CD4-positive, alpha-beta T cell (primary cell): ENCODE measurements around the gene FNDC10. TPM values are rescaled to one million over a fixed set of nuclear protein-coding genes. Genes with fewer than 3 reads are reported as not detected.

ENCODE experiments used
- ATAC-seq: fragments of 200-7000 bp; cut with Tn5 transposase; one replicate; pipeline ENCODE4 v1.10.0; 2022; ENCODE audit warnings: mild to moderate bottlenecking; ENCODE audit not compliant: poor library complexity
- CTCF ChIA-PET: fragments of 350-600 bp; sonication (Branson Sonifier 250); formaldehyde crosslinking; loops from one replicate; lab custom pipeline; 2021; ENCODE audit warnings: antibody characterized with exemption, inconsistent platforms; lab: Charles Lee
- POLR2A ChIA-PET: fragments of 350-600 bp; sonication (Branson Sonifier 250); formaldehyde crosslinking; loops from one replicate; lab custom pipeline; 2021; ENCODE audit warnings: antibody characterized with exemption, inconsistent platforms; lab: Charles Lee
- DNase-seq, 14 experiments: peaks; one replicate each; pipeline ENCODE4 v3.0.0-alpha.2; 2013 to 2020; ENCODE audit warnings: mixed read lengths in 2 of 14
- H3K27ac ChIP-seq, 2 donors: one replicate each; pipeline versions ENCODE4 v1.5.1 to v1.7.0; 2013; ENCODE audit warnings: low read length in 2 of 2, low read depth in 1 of 2, mild to moderate bottlenecking in 1 of 2
- H3K27me3 ChIP-seq, 2 experiments: 1 replicate in 1 of 2; 2 replicates in 1 of 2; pipeline versions ENCODE4 v1.6.1 to v1.7.0; 2013; ENCODE audit warnings: low read length in 2 of 2, control low read depth in 1 of 2, mild to moderate bottlenecking in 1 of 2, moderate library complexity in 1 of 2; ENCODE audit not compliant: insufficient read depth in 2 of 2, control insufficient read depth in 1 of 2
- H3K36me3 ChIP-seq: one replicate; pipeline ENCODE4 v1.6.1; 2013; ENCODE audit warnings: low read length, control low read depth; ENCODE audit not compliant: insufficient read depth
- H3K4me1 ChIP-seq: one replicate; pipeline ENCODE4 v1.6.1; 2013; ENCODE audit warnings: low read length, control low read depth; ENCODE audit not compliant: insufficient read depth
- H3K4me3 ChIP-seq: one replicate; pipeline ENCODE4 v1.5.1; 2013; ENCODE audit warnings: mild to moderate bottlenecking, low read length, moderate library complexity
- H3K9me3 ChIP-seq, 2 experiments: 1 replicate in 1 of 2; 2 replicates in 1 of 2; pipeline versions ENCODE4 v1.6.1 to v1.7.0; 2013; ENCODE audit warnings: low read length in 2 of 2, mild to moderate bottlenecking in 2 of 2, control low read depth in 1 of 2, moderate library complexity in 1 of 2; ENCODE audit not compliant: control insufficient read depth in 1 of 2, insufficient read depth in 1 of 2
- H3K27ac Mint-ChIP-seq: one replicate; pipeline ENCODE4 v1.8.0; 2020; ENCODE audit warnings: mixed read lengths
- H3K27me3 Mint-ChIP-seq: one replicate; pipeline ENCODE4 v1.8.0; 2021; ENCODE audit warnings: mixed read lengths
- H3K36me3 Mint-ChIP-seq: one replicate; pipeline ENCODE4 v1.8.0; 2021; ENCODE audit warnings: low read depth, mixed read lengths
- H3K4me1 Mint-ChIP-seq: one replicate; pipeline ENCODE4 v1.8.0; 2021; ENCODE audit warnings: low read depth, mixed read lengths
- H3K4me3 Mint-ChIP-seq: one replicate; pipeline ENCODE4 v1.8.0; 2020; ENCODE audit warnings: mild to moderate bottlenecking, mixed read lengths
- H3K9me3 Mint-ChIP-seq: one replicate; pipeline ENCODE4 v1.8.0; 2020; ENCODE audit warnings: mixed read lengths
- intact Hi-C, 2 experiments: fragments of 100-400 bp; cut with DNase I in 1 of 2; cut with micrococcal nuclease in 1 of 2; formaldehyde crosslinking; loops; one replicate each; pipeline versions ENCODE4 v1.15.1 to v1.9.0; 2023 to 2025; cut with DNase I, micrococcal nuclease
- total RNA-seq, 174 experiments: library from RNA in 2 of 174; stranded (reverse) in 2 of 174; gene quantifications; one replicate each; pipeline ENCODE4 v1.2.3 and lab custom pipeline; 2021 to 2026
- TF ChIP-seq, protein P1 (sequence below): fragments of 200-600 bp; IDR thresholded peaks from one replicate; pipeline ENCODE4 v1.8.0; 2022; ENCODE audit warnings: antibody characterized with exemption, mild to moderate bottlenecking

FNDC10 gene
- total RNA-seq, 2 experiments from 2014 or later, result 1.0 to 1.3 TPM

DNA sequence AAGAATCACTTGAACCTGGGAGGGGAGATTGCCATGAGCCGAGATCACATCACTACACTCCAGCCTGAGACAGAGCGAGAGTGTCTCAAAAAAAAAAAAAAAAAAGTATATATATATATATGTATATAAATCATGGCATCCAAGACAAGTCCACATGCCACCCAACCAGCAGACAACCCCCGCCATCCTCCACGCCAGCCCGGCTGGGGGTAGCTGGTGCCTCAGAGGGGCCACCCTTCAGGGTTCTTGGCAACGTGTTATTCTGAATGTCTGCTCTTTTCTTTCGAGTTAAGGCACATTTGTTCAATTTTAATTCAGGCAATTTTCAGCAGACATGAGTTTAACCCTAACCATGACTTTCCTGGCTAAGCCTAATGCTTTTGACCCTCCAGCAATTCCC is 49.8 kb downstream of the FNDC10 start:
- TF ChIP-seq, protein P1, sequence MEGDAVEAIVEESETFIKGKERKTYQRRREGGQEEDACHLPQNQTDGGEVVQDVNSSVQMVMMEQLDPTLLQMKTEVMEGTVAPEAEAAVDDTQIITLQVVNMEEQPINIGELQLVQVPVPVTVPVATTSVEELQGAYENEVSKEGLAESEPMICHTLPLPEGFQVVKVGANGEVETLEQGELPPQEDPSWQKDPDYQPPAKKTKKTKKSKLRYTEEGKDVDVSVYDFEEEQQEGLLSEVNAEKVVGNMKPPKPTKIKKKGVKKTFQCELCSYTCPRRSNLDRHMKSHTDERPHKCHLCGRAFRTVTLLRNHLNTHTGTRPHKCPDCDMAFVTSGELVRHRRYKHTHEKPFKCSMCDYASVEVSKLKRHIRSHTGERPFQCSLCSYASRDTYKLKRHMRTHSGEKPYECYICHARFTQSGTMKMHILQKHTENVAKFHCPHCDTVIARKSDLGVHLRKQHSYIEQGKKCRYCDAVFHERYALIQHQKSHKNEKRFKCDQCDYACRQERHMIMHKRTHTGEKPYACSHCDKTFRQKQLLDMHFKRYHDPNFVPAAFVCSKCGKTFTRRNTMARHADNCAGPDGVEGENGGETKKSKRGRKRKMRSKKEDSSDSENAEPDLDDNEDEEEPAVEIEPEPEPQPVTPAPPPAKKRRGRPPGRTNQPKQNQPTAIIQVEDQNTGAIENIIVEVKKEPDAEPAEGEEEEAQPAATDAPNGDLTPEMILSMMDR, result no peak
- no peak overlapping the region for H3K27ac ChIP-seq
- H3K36me3 ChIP-seq, result peaks cover 8% of the 10 kb centered on the region
- H3K27me3 ChIP-seq, result no peaks in the 10 kb centered on the region
- no peaks in the 10 kb centered on the region for H3K9me3 ChIP-seq
- H3K27me3 Mint-ChIP-seq, result no peaks in the 10 kb centered on the region
- ATAC-seq (no peak), DNase-seq (no peak)
- ChIA-PET POLR2A (no interaction called here), CTCF (no interaction called here)
- H3K4me1 Mint-ChIP-seq, result no peaks in the 10 kb centered on the region
- H3K4me3 ChIP-seq, result no peak overlapping the region
- H3K9me3 Mint-ChIP-seq, result no peaks in the 10 kb centered on the region
- no peak overlapping the region for H3K4me3 Mint-ChIP-seq
- H3K4me1 ChIP-seq, result peaks cover 6% of the 10 kb centered on the region
- intact Hi-C loops, result no loop called here
- no peaks in the 10 kb centered on the region for H3K36me3 Mint-ChIP-seq
- H3K27ac Mint-ChIP-seq, result no peak overlapping the region

- Histone ChIP-seq H3K4me1 (peaks cover 9% of the 10 kb centered on the region), H3K9me3 (no peaks in the 10 kb centered on the region), H3K27me3 (no peaks in the 10 kb centered on the region), H3K4me3 (no peak overlapping the region), H3K36me3 (peaks cover 10% of the 10 kb centered on the region), H3K27ac (no peak overlapping the region)
- DNase-seq, result no peak
- ChIA-PET POLR2A (no interaction called here), CTCF (no interaction called here)
- TF ChIP-seq, protein P1, result no peak
- Mint-ChIP-seq H3K27me3 (no peaks in the 10 kb centered on the region), H3K9me3 (no peaks in the 10 kb centered on the region), H3K4me3 (no peak overlapping the region), H3K27ac (no peak overlapping the region), H3K4me1 (no peaks in the 10 kb centered on the region), H3K36me3 (no peaks in the 10 kb centered on the region)
- ATAC-seq, result no peak
- intact Hi-C loops, result no loop called here
These were observed 51.3 kb downstream of the FNDC10 start for GRCh38 chr1:1548591-1548990.

Other genes starting within 250 kb of the FNDC10 start
- gene MXRA8, start 241.6 kb downstream of the FNDC10 start, total RNA-seq, result 1 to 10 TPM; 1.6 to 2.9 TPM
- 10 to 100 TPM; 59.2 to 64.6 TPM for gene AURKAIP1, start 224.9 kb downstream of the FNDC10 start, total RNA-seq
- 100 to 1,000 TPM; 274 to 281 TPM for gene CCNL2, start 200.8 kb downstream of the FNDC10 start, total RNA-seq
- gene MRPL20, start 192.8 kb downstream of the FNDC10 start, total RNA-seq, result 100 to 1,000 TPM in 1 of 2 experiments, 10 to 100 TPM in 1; 99.9 to 103 TPM
- not detected for gene ANKRD65, start 178.9 kb downstream of the FNDC10 start, total RNA-seq
- gene VWA1, start 164.4 kb downstream of the FNDC10 start, total RNA-seq, result not detected
- gene ATAD3C, start 150.4 kb downstream of the FNDC10 start, total RNA-seq, result under 1 TPM; 0.28 to 0.74 TPM
- 10 to 100 TPM; 44.3 to 49.1 TPM for gene ATAD3B, start 128.4 kb downstream of the FNDC10 start, total RNA-seq
- 10 to 100 TPM; 17.0 to 19.5 TPM for gene ATAD3A, start 88.0 kb downstream of the FNDC10 start, total RNA-seq
- gene TMEM240, start 59.5 kb downstream of the FNDC10 start, total RNA-seq, result 1 to 10 TPM in 1 of 2 experiments, under 1 TPM in 1; 0.75 to 1.5 TPM
- 100 to 1,000 TPM in 1 of 2 experiments, 10 to 100 TPM in 1; 95.4 to 101 TPM for gene SSU72, start 25.3 kb downstream of the FNDC10 start, total RNA-seq
- 10 to 100 TPM; 58.3 to 59.4 TPM for gene MIB2, start 15.4 kb upstream of the FNDC10 start, total RNA-seq
- gene MMP23B, start 32.0 kb upstream of the FNDC10 start, total RNA-seq, result 1 to 10 TPM; 3.0 to 3.7 TPM
- 10 to 100 TPM; 49.8 to 52.0 TPM for gene CDK11B, start 58.9 kb upstream of the FNDC10 start, total RNA-seq
- 10 to 100 TPM; 43.9 to 45.3 TPM for gene SLC35E2B, start 92.7 kb upstream of the FNDC10 start, total RNA-seq
- gene CDK11A, start 124.2 kb upstream of the FNDC10 start, total RNA-seq, result 100 to 1,000 TPM; 206 to 217 TPM
- gene NADK, start 178.3 kb upstream of the FNDC10 start, total RNA-seq, result 10 to 100 TPM; 19.9 to 25.1 TPM